Measurements from ENCODE around the gene CDKN2D. TPM values are rescaled to one million over a fixed set of nuclear protein-coding genes. Genes with fewer than 3 reads are reported as not detected.
A peak's percentile ranks its signal among the peaks of the same experiment; 100 is the strongest.

Gene CDKN2D
- total and polyA plus RNA-seq, 2 of the 13 experiments (the other 11 are each of a cell fraction or from before 2014, with no cell fraction given) = 5.4 to 8.6 TPM

DNA sequence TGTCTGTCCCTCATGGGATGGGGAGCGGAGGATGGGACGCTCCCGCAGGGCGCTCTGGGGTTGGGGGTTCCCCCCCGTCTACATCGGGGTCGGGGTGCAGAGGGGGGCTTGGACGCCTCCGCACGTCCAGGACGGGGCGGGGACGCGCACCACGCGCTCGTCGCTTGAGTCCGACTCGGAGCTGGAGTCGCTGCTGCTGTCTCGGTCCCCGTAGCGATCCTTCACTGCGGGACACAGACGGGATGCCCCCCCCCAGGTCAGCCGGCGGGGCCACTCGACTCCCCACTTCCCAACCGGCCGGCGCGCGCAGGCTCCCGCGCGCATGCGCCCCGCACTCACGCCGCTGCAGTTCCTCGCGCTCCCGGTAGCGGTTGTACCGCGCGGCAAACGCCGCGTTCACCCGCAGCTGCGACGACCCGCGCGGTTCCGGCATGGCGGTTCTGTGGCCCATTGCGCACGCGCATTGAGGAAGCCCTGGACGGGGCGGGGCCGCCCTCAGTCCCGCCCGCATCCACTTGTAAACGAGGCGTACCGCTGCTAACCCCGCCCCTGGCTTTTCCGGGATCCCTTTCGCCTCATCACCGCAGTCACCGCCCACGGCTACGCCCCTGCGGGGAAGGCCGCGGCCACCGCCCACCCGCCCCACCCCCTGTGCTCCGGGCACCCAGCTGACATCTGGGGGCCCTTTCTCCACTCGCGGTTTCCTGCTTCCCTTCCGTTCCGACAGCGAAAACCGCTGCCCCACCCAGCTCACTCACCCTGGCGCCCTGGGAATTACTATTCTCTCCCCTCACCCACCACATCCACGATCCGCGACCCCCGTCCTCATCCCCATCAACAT lies 3.0 kb downstream of the CDKN2D start, which contains the start of gene KRI1 (continued):
- TF ChIP-seq, protein P1, sequence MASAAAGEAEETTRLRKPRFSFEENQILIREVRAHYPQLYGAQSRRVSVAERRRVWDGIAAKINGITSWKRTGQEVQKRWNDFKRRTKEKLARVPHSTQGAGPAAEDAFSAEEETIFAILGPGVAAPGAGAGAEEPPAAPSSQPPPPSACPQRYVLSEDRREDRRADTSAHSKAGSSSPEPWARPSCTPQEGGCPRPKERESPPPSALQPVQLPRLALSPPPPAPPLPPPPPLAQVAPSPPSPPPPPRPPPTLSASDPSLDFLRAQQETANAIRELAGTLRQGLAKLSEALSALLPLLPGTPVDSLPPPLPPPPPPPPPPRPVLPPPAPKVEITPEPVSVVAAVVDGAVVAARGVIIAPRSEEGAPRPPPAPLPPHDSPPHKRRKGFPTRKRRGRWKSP (CRISPR knock-in tag; IDR thresholded peaks at IDR 0.05) = peak; percentile 85
- TF ChIP-seq MAZ (IDR thresholded peaks at IDR 0.05; ENCODE audit: borderline replicate concordance, low read depth, low read length) (no peak), MAZ (CRISPR knock-in tag; IDR thresholded peaks at IDR 0.05; ENCODE audit: low read depth) (peak; percentile 95), ELK4 (CRISPR knock-in tag; IDR thresholded peaks at IDR 0.05; ENCODE audit: borderline replicate concordance) (no peak), AGO1 (IDR thresholded peaks at IDR 0.05; ENCODE audit: low read depth, low read length, poor library complexity, severe bottlenecking) (no peak), ZNF251 (CRISPR knock-in tag; IDR thresholded peaks at IDR 0.05) (no peak), ATF6 (CRISPR knock-in tag; conservative IDR thresholded peaks at IDR 0.05) (peak; percentile 85; the same call in 1 of the 2 replicates), CTCF (CRISPR knock-in tag; IDR thresholded peaks at IDR 0.05) (peak; percentile 46; the same call in 1 of the 2 replicates), ZNF224 (CRISPR knock-in tag; IDR thresholded peaks at IDR 0.05) (peak; percentile 97; the same call in 1 of the 2 replicates), ZBTB38 (CRISPR knock-in tag; IDR thresholded peaks at IDR 0.05) (peak; percentile 94), GTF3A (CRISPR knock-in tag; conservative IDR thresholded peaks at IDR 0.05) (no peak), ZNF264 (CRISPR knock-in tag; IDR thresholded peaks at IDR 0.05) (no peak), CBX2 (IDR thresholded peaks at IDR 0.05; ENCODE audit: low read depth, low read length) (no peak), CBX2 (CRISPR knock-in tag; IDR thresholded peaks at IDR 0.05; ENCODE audit: low read depth) (peak; percentile 56; the same call in 1 of the 2 replicates), HNRNPL (IDR thresholded peaks at IDR 0.05; ENCODE audit: low read depth, low read length) (no peak), PHF5A (CRISPR knock-in tag; IDR thresholded peaks at IDR 0.05; ENCODE audit: low read depth, unreplicated experiment) (peak; percentile 74), ZNF878 (CRISPR knock-in tag; IDR thresholded peaks at IDR 0.05) (no peak), HOXA9 (CRISPR knock-in tag; IDR thresholded peaks at IDR 0.05; ENCODE audit: borderline replicate concordance) (peak; percentile 77; the same call in 1 of the 2 replicates), NFE2L1 (CRISPR knock-in tag; IDR thresholded peaks at IDR 0.05; ENCODE audit: borderline replicate concordance) (peak; percentile 82; the same call in 1 of the 2 replicates), TCF7L2 (IDR thresholded peaks at IDR 0.05; ENCODE audit: low read depth, low read length) (no peak), RORA (CRISPR knock-in tag; IDR thresholded peaks at IDR 0.05) (no peak)
- TF ChIP-seq, protein P2, sequence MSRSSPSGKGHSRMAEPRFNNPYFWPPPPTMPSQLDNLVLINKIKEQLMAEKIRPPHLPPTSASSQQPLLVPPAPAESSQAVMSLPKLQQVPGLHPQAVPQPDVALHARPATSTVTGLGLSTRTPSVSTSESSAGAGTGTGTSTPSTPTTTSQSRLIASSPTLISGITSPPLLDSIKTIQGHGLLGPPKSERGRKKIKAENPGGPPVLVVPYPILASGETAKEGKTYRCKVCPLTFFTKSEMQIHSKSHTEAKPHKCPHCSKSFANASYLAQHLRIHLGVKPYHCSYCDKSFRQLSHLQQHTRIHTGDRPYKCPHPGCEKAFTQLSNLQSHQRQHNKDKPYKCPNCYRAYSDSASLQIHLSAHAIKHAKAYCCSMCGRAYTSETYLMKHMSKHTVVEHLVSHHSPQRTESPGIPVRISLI (CRISPR knock-in tag; IDR thresholded peaks at IDR 0.05; ENCODE audit: borderline replicate concordance) = 0 out of 2 replicates have a peak, but pooled peaks have one; percentile 42

Data from HepG2 (cell line).